ENCODE results near the gene NR3C1. TPM values are rescaled to one million over a fixed set of nuclear protein-coding genes. Genes with fewer than 3 reads are reported as not detected.

NR3C1 gene
- total and polyA plus RNA-seq, 2 of the 4 experiments (the other 2 are of a cell fraction), result 13.7 to 77.4 TPM

- H2BK15ac ChIP-seq (ENCODE audit: low read depth, low read length), result no peak overlapping the region
- in situ Hi-C loops (cut with MboI; ENCODE audit: low sequenced_read_pairs), result no loop called here
- H3K27ac ChIP-seq (ENCODE audit: insufficient read depth, low read length), result no peak overlapping the region
- H3K23ac ChIP-seq (ENCODE audit: low read depth, low read length), result no peak overlapping the region
- H3K4ac ChIP-seq (ENCODE audit: low read depth, low read length), result no peak overlapping the region
- no peak overlapping the region for H4K5ac ChIP-seq (ENCODE audit: low read depth, low read length)
- intact Hi-C loops (cut with micrococcal nuclease), result no loop called here
- H4K8ac ChIP-seq (ENCODE audit: low read depth in 2 of 2, low read length in 2 of 2), result no peak overlapping the region
- no peak overlapping the region for H3K14ac ChIP-seq (replicated peaks; ENCODE audit: low read depth, low read length)
- no peaks in the 10 kb centered on the region for H3K27me3 ChIP-seq (ENCODE audit: control insufficient read depth, insufficient read depth, low read length)
- ATAC-seq (ENCODE audit: low read depth) (no peak), DNase-seq (no peak)
- no peak overlapping the region for H2AK5ac ChIP-seq (ENCODE audit: low read depth, low read length)
- TF ChIP-seq NFE2L2 (IDR thresholded peaks at IDR 0.05; ENCODE audit: low read depth, low read length) (no peak), FOS (IDR thresholded peaks at IDR 0.05; ENCODE audit: low read depth, low read length) (no peak), CTCF (conservative IDR thresholded peaks at IDR 0.05; ENCODE audit: low read depth, low read length) (no peak)
- H3K79me1 ChIP-seq (ENCODE audit: low read depth in 1 of 2, low read length in 2 of 2), result peaks cover 32 to 77% of the 10 kb centered on the region in 2 experiments
- no peak overlapping the region for H2AFZ ChIP-seq (replicated peaks; ENCODE audit: low read length, poor library complexity)
- ChIA-PET POLR2A (ENCODE audit: unreplicated experiment) (no interaction called here), CTCF (no interaction called here)
- H2BK120ac ChIP-seq (ENCODE audit: low read depth, low read length), result no peak overlapping the region
- no peak overlapping the region for H3K56ac ChIP-seq (ENCODE audit: extremely low read depth, insufficient read depth, low read length)
- peaks cover 13% of the 10 kb centered on the region for H3K4me1 ChIP-seq (ENCODE audit: control insufficient read depth, insufficient read depth, low read length)
- no peak overlapping the region for H4K91ac ChIP-seq (ENCODE audit: insufficient read depth, low read depth, low read length)
- peaks cover 8% of the 10 kb centered on the region for H3K9me1 ChIP-seq (ENCODE audit: insufficient read depth, low read length)
- H3K4me3 ChIP-seq (ENCODE audit: insufficient read depth, low read depth, low read length), result no peak overlapping the region
- no peak overlapping the region for H2AK9ac ChIP-seq (replicated peaks; ENCODE audit: low read depth, low read length, poor library complexity)
- H2BK5ac ChIP-seq (ENCODE audit: low read depth, low read length, poor library complexity, severe bottlenecking), result no peak overlapping the region
- H3K4me2 ChIP-seq (ENCODE audit: low read depth, low read length), result no peak overlapping the region
- dilution Hi-C loops (cut with HindIII; ENCODE audit: low sequenced_read_pairs, unreplicated experiment), result no loop called here
- H3K36me3 ChIP-seq (ENCODE audit: control insufficient read depth, insufficient read depth, low read length), result peaks cover 2% of the 10 kb centered on the region; the same call in 1 of the 2 replicates
- no peak overlapping the region for H2BK20ac ChIP-seq (ENCODE audit: low read depth, low read length)
- no peak overlapping the region for H3K9ac ChIP-seq (ENCODE audit: low read depth, low read length)
- H3K18ac ChIP-seq (ENCODE audit: low read depth, low read length), result no peak overlapping the region
- no peaks in the 10 kb centered on the region for H3K9me3 ChIP-seq (ENCODE audit: control insufficient read depth, insufficient read depth, low read length)
- BruUV-seq (replicated peaks), result no TSS peak
- H4K20me1 ChIP-seq (ENCODE audit: insufficient read depth, low read length), result peaks cover 55% of the 10 kb centered on the region; the same call in 1 of the 2 replicates
- WGBS, 2 experiments (ENCODE audit: extremely low coverage in 2 of 2, insufficient read length in 1 of 2), result no CpG with 5 or more reads among the region's 1 CpG
Measured at GRCh38 chr5:143352691-143353090, 50.8 kb downstream of the NR3C1 start.
